HCT116 (cell line): ENCODE measurements around the gene TENM3. TPM values are rescaled to one million over a fixed set of nuclear protein-coding genes. Genes with fewer than 3 reads are reported as not detected.

Source experiments
- ATAC-seq: fragments of 200-7000 bp; cut with Tn5 transposase; 2 replicates; pipeline ENCODE4 v1.9.1; 2020; ENCODE audit warnings: mild to moderate bottlenecking, moderate library complexity
- BruUV-seq: library from RNA; stranded (reverse); fragments of 400-500 nt; replicated peaks from 2 replicates; lab custom pipeline; 2021; lab: Mats Ljungman, UMichigan
- CTCF ChIA-PET: fragments of 300-600 bp; sonication (Branson Sonifier 250); formaldehyde crosslinking; loops from one replicate; lab custom pipeline; 2021; ENCODE audit warnings: antibody characterized with exemption; lab: Charles Lee
- POLR2A ChIA-PET: fragments of 300-600, 350-600 bp; sonication (Branson Sonifier 250); formaldehyde crosslinking; loops from one replicate; lab custom pipeline; 2021; ENCODE audit warnings: antibody characterized with exemption; lab: Charles Lee
- RAD21 ChIA-PET, 2 experiments: fragments of 300-600 bp; sonication (Branson Sonifier 250); formaldehyde crosslinking; loops; one replicate each; lab custom pipeline; 2023; ENCODE audit warnings: low total read pairs in 2 of 2; ENCODE audit not compliant: uncharacterized antibody in 2 of 2, unreplicated experiment in 2 of 2, low non-redundant PET in 1 of 2; lab: Charles Lee
- DNase-seq: peaks from one replicate; pipeline ENCODE4 v3.0.0-alpha.2; 2010; ENCODE audit warnings: low read depth, low spot score
- H2AFZ ChIP-seq: fragments of 200-600 bp; shearing (Covaris generic), sonication (generic); 2 replicates; pipeline ENCODE4 v1.6.1; 2017; ENCODE audit warnings: low read depth, mixed run types, mixed read lengths, antibody characterized with exemption, low read length; ENCODE audit not compliant: poor library complexity, severe bottlenecking
- H3K27ac ChIP-seq: 2 replicates; pipeline ENCODE4 v1.5.1; 2012; ENCODE audit warnings: low read depth, low read length
- H3K27me3 ChIP-seq: fragments of 200-600 bp; sonication (generic); 2 replicates; pipeline ENCODE4 v1.6.1; 2016; ENCODE audit warnings: mixed run types, low read length, mixed read lengths; ENCODE audit not compliant: insufficient read depth
- H3K36me3 ChIP-seq, 2 experiments: fragments of 200-500 bp in 1 of 2; fragments of 200-600 bp in 1 of 2; sonication (Bioruptor generic) in 1 of 2; sonication (generic) in 1 of 2; 2 replicates each; pipeline versions ENCODE4 v1.5.1 to v1.6.1; 2014 to 2016; ENCODE audit warnings: low read length in 2 of 2, inconsistent platforms in 1 of 2, mixed read lengths in 1 of 2, mixed run types in 1 of 2; ENCODE audit not compliant: insufficient read depth in 2 of 2, control insufficient read depth in 1 of 2
- H3K4me1 ChIP-seq, 2 experiments: fragments of 200-600 bp in 1 of 2; sonication (generic) in 1 of 2; 2 replicates each; pipeline versions ENCODE4 v1.5.1 to v1.6.1; 2012 to 2017; ENCODE audit warnings: low read length in 2 of 2, inconsistent platforms in 1 of 2, mild to moderate bottlenecking in 1 of 2, mixed read lengths in 1 of 2, mixed run types in 1 of 2, moderate library complexity in 1 of 2; ENCODE audit not compliant: insufficient read depth in 2 of 2, control insufficient read depth in 1 of 2
- H3K4me2 ChIP-seq: fragments of 200-600 bp; sonication (generic); 2 replicates; pipeline ENCODE4 v1.6.1; 2017; ENCODE audit warnings: mixed run types, low read length, mixed read lengths
- H3K4me3 ChIP-seq, 2 experiments: fragments of 200-600 bp in 1 of 2; sonication (generic) in 1 of 2; replicated peaks in 1 of 2; 2 replicates each; pipeline ENCODE4 v1.5.1; 2011 to 2016; ENCODE audit warnings: low read length in 2 of 2, control low read depth in 1 of 2, low read depth in 1 of 2, mild to moderate bottlenecking in 1 of 2, mixed read lengths in 1 of 2, mixed run types in 1 of 2
- H3K79me2 ChIP-seq: fragments of 200-600 bp; sonication (generic); 2 replicates; pipeline ENCODE4 v1.6.1; 2017; ENCODE audit warnings: mild to moderate bottlenecking, mixed run types, low read length, moderate library complexity, mixed read lengths; ENCODE audit not compliant: insufficient read depth
- H3K9ac ChIP-seq: fragments of 200-600 bp; sonication (generic); 2 replicates; pipeline ENCODE4 v1.6.1; 2016; ENCODE audit warnings: low read length, mixed read lengths
- H3K9me2 ChIP-seq: fragments of 200-600 bp; sonication (generic), shearing (Covaris generic); 2 replicates; pipeline ENCODE4 v1.6.1; 2017; ENCODE audit warnings: mixed run types, mild to moderate bottlenecking, moderate library complexity; ENCODE audit not compliant: insufficient read depth
- H3K9me3 ChIP-seq, 2 experiments: fragments of 200-500 bp in 1 of 2; fragments of 200-600 bp in 1 of 2; sonication (Bioruptor generic) in 1 of 2; sonication (generic) in 1 of 2; 2 replicates each; pipeline ENCODE4 v1.6.1; 2014 to 2017; ENCODE audit warnings: low read length in 2 of 2, mixed read lengths in 2 of 2, inconsistent platforms in 1 of 2, low read depth in 1 of 2, mild to moderate bottlenecking in 1 of 2, mixed run types in 1 of 2, moderate library complexity in 1 of 2; ENCODE audit not compliant: control insufficient read depth in 1 of 2, insufficient read depth in 1 of 2
- H4K20me1 ChIP-seq: fragments of 200-600 bp; sonication (generic), shearing (Covaris generic); 2 replicates; pipeline ENCODE4 v1.6.1; 2017; ENCODE audit warnings: mixed run types, mild to moderate bottlenecking, moderate library complexity; ENCODE audit not compliant: insufficient read depth
- CBX3 ChIP-seq: IDR thresholded peaks from 2 replicates; pipeline ENCODE4 v1.6.1; 2012; ENCODE audit warnings: low read depth
- ELF1 ChIP-seq: IDR thresholded peaks from 2 replicates; pipeline ENCODE4 v1.6.1; 2012; ENCODE audit warnings: low read depth, borderline replicate concordance
- EZH2 ChIP-seq: fragments of 200-600 bp; sonication (generic); IDR thresholded peaks from 2 replicates; pipeline ENCODE4 v1.6.1; 2017; ENCODE audit warnings: antibody characterized with exemption, mixed run types
- MAX ChIP-seq: IDR thresholded peaks from 2 replicates; pipeline ENCODE4 v1.6.1; 2012
- POLR2A ChIP-seq: IDR thresholded peaks from 2 replicates; pipeline ENCODE4 v1.7.0; 2011; ENCODE audit warnings: borderline replicate concordance; ENCODE audit not compliant: insufficient read depth, insufficient read length; ENCODE audit errors: extremely low read depth
- POLR2AphosphoS5 ChIP-seq: IDR thresholded peaks from 2 replicates; pipeline ENCODE4 v1.6.1; 2011; ENCODE audit warnings: mild to moderate bottlenecking, low read depth, low read length, moderate library complexity
- REST ChIP-seq: IDR thresholded peaks from 2 replicates; pipeline ENCODE4 v1.6.1; 2012; ENCODE audit warnings: low read depth
- TCF7L2 ChIP-seq: IDR thresholded peaks from 2 replicates; pipeline ENCODE4 v1.7.0; 2011; ENCODE audit warnings: borderline replicate concordance, inconsistent platforms; ENCODE audit not compliant: insufficient read depth, insufficient read length; ENCODE audit errors: extremely low read depth
- intact Hi-C: fragments of 100-400 bp; cut with micrococcal nuclease; formaldehyde crosslinking; loops from 2 replicates; pipeline ENCODE4 v1.10.0; 2022
- total RNA-seq: library from RNA; stranded (reverse); gene quantifications from one replicate; pipeline ENCODE4 v1.2.1, GENCODE V29; 2021; ENCODE audit not compliant: unreplicated experiment

TENM3 gene
- total RNA-seq, 1 experiment from 2014 or later, result 0.54 TPM

GRCh38 chr4:182292612-182293011, 49.4 kb downstream of the TENM3 start:
- Histone ChIP-seq H3K27me3 (0 out of 2 replicates have a peak, but pooled peaks cover 4% of the 10 kb centered on the region), H2AFZ (no peak overlapping the region), H3K36me3 (no peaks in the 10 kb centered on the region), H3K9me3 (no peaks in the 10 kb centered on the region), H3K4me2 (no peak overlapping the region), H3K79me2 (no peaks in the 10 kb centered on the region), H3K9me2 (no peaks in the 10 kb centered on the region), H3K9ac (no peak overlapping the region), H3K27ac (no peak overlapping the region), H4K20me1 (no peaks in the 10 kb centered on the region), H3K4me1 (no peaks in the 10 kb centered on the region), H3K4me3 (no peak overlapping the region)
- ATAC-seq, result no peak
- BruUV-seq, result no TSS peak
- POLR2A ChIA-PET, result no interaction called here
- intact Hi-C loops, result no loop called here
- DNase-seq, result no peak
- CTCF ChIA-PET, result no interaction called here
- RAD21 ChIA-PET, result no interaction called here
- TF ChIP-seq CBX3 (no peak), ELF1 (no peak), EZH2 (no peak), TCF7L2 (no peak), MAX (no peak), POLR2A (no peak), POLR2AphosphoS5 (no peak), REST (no peak)
